ENCODE measurements around the gene MRPS7.

Gene MRPS7

GRCh38 chr17:75270966-75271232 lies 9.2 kb downstream of the MRPS7 start, which contains the start of gene MIF4GD:
Gene MIF4GD (minus strand): TSS chr17:75271231. CDS start chr17:75270195, 1,036 bp downstream.
- H2AFZ ChIP-seq (ENCODE audit: low read length): no peak within 1 kb of the TSS
- H3K79me2 ChIP-seq (ENCODE audit: insufficient read depth, low read length): no peaks in the 10 kb centered on the region
- H3K9me3 ChIP-seq (ENCODE audit: low read length): no peaks in the 10 kb centered on the region
- H3K27me3 ChIP-seq (ENCODE audit: insufficient read depth, low read length): no peaks in the 10 kb centered on the region
- H3K36me3 ChIP-seq (ENCODE audit: insufficient read depth, low read length): peaks cover 45% of the 10 kb centered on the region
- peak within 1 kb of the TSS; percentile 97 for H3K4me2 ChIP-seq (ENCODE audit: low read length)
- H3F3A ChIP-seq (ENCODE audit: insufficient read depth, low read length): peaks cover 5% of the 10 kb centered on the region; the same call in 1 of the 2 replicates
- TF ChIP-seq CTCF (IDR thresholded peaks at IDR 0.05; ENCODE audit: low read length): no peak
- TF ChIP-seq EZH2 (IDR thresholded peaks at IDR 0.05; ENCODE audit: borderline replicate concordance, low read length): no peak
- H3K4me3 ChIP-seq (ENCODE audit: low read depth, low read length, poor library complexity, severe bottlenecking): peak within 1 kb of the TSS; percentile 81
- H3K9me2 ChIP-seq (ENCODE audit: low read depth, low read length): no peaks in the 10 kb centered on the region
- H4K20me1 ChIP-seq (ENCODE audit: insufficient read depth, low read length): no peaks in the 10 kb centered on the region
- H3K9ac ChIP-seq (ENCODE audit: low read length): peak within 1 kb of the TSS; percentile 91
- H3K27ac ChIP-seq (ENCODE audit: low read depth, low read length, poor library complexity, severe bottlenecking): peak within 1 kb of the TSS; percentile 69
- H3K4me1 ChIP-seq (ENCODE audit: insufficient read depth, low read length, severe bottlenecking): peaks cover 41% of the 10 kb centered on the region

GRCh38 chr17:75271233-75271954 lies 9.7 kb downstream of the MRPS7 start:
- Histone ChIP-seq H3K79me2 (ENCODE audit: insufficient read depth, low read length) (no peaks in the 10 kb centered on the region), H3K4me3 (ENCODE audit: low read depth, low read length, poor library complexity, severe bottlenecking) (peak overlapping the region; percentile 81), H4K20me1 (ENCODE audit: insufficient read depth, low read length) (no peaks in the 10 kb centered on the region), H3K9me3 (ENCODE audit: low read length) (no peaks in the 10 kb centered on the region), H3K27ac (ENCODE audit: low read depth, low read length, poor library complexity, severe bottlenecking) (peak overlapping the region; percentile 69), H3F3A (ENCODE audit: insufficient read depth, low read length) (peaks cover 5% of the 10 kb centered on the region; the same call in 1 of the 2 replicates), H3K9me2 (ENCODE audit: low read depth, low read length) (no peaks in the 10 kb centered on the region), H3K9ac (ENCODE audit: low read length) (peak overlapping the region; percentile 91), H3K4me2 (ENCODE audit: low read length) (peak overlapping the region; percentile 81), H3K27me3 (ENCODE audit: insufficient read depth, low read length) (no peaks in the 10 kb centered on the region), H3K36me3 (ENCODE audit: insufficient read depth, low read length) (peaks cover 40% of the 10 kb centered on the region), H2AFZ (ENCODE audit: low read length) (no peak overlapping the region), H3K4me1 (ENCODE audit: insufficient read depth, low read length, severe bottlenecking) (peaks cover 41% of the 10 kb centered on the region)
- TF ChIP-seq CTCF (IDR thresholded peaks at IDR 0.05; ENCODE audit: low read length) (peak; percentile 47), EZH2 (IDR thresholded peaks at IDR 0.05; ENCODE audit: borderline replicate concordance, low read length) (no peak)

- no peaks in the 10 kb centered on the region for H3K27me3 ChIP-seq (ENCODE audit: insufficient read depth, low read length)
- peaks cover 38% of the 10 kb centered on the region for H3K4me1 ChIP-seq (ENCODE audit: insufficient read depth, low read length, severe bottlenecking)
- peak overlapping the region; percentile 81 for H3K4me2 ChIP-seq (ENCODE audit: low read length)
- peaks cover 36% of the 10 kb centered on the region for H3K36me3 ChIP-seq (ENCODE audit: insufficient read depth, low read length)
- no peaks in the 10 kb centered on the region for H4K20me1 ChIP-seq (ENCODE audit: insufficient read depth, low read length)
- H3K9me3 ChIP-seq (ENCODE audit: low read length): no peaks in the 10 kb centered on the region
- peaks cover 5% of the 10 kb centered on the region; the same call in 1 of the 2 replicates for H3F3A ChIP-seq (ENCODE audit: insufficient read depth, low read length)
- H2AFZ ChIP-seq (ENCODE audit: low read length): no peak overlapping the region
- H3K27ac ChIP-seq (ENCODE audit: low read depth, low read length, poor library complexity, severe bottlenecking): peak overlapping the region; percentile 69
- peak overlapping the region; percentile 81 for H3K4me3 ChIP-seq (ENCODE audit: low read depth, low read length, poor library complexity, severe bottlenecking)
- TF ChIP-seq EZH2 (IDR thresholded peaks at IDR 0.05; ENCODE audit: borderline replicate concordance, low read length) (no peak), CTCF (IDR thresholded peaks at IDR 0.05; ENCODE audit: low read length) (peak; percentile 34; the same call in 1 of the 2 replicates)
- H3K9ac ChIP-seq (ENCODE audit: low read length): peak overlapping the region; percentile 91
- no peaks in the 10 kb centered on the region for H3K79me2 ChIP-seq (ENCODE audit: insufficient read depth, low read length)
- no peaks in the 10 kb centered on the region for H3K9me2 ChIP-seq (ENCODE audit: low read depth, low read length)
Measured at GRCh38 chr17:75271955-75272847, 10.5 kb downstream of the MRPS7 start.

Measured in OCI-LY1 (cell line).